Sigmoid colon (tissue), 7 donors: ENCODE data around the gene SLC4A7. TPM values are rescaled to one million over a fixed set of nuclear protein-coding genes. Genes with fewer than 3 reads are reported as not detected.
A peak's percentile ranks its signal among the peaks of the same experiment; 100 is the strongest.

Experiments
- DNase-seq: peaks from one replicate; pipeline ENCODE4 v3.0.0-alpha.2; 2019
- H3K27ac ChIP-seq, 4 donors: fragments of 200-600 bp; sonication (generic); one replicate each; pipeline ENCODE4 v1.5.1; 2016 to 2019; ENCODE audit warnings: mild to moderate bottlenecking in 1 of 4
- H3K27me3 ChIP-seq, 3 donors: fragments of 200-600 bp; sonication (generic); one replicate each; pipeline ENCODE4 v1.5.1; 2019; ENCODE audit warnings: mild to moderate bottlenecking in 1 of 3
- H3K36me3 ChIP-seq, 4 donors: fragments of 200-600 bp; sonication (generic); one replicate each; pipeline ENCODE4 v1.5.1; 2016 to 2019
- H3K4me1 ChIP-seq, 4 donors: fragments of 200-600 bp; sonication (generic); one replicate each; pipeline ENCODE4 v1.5.1; 2017 to 2019
- H3K4me3 ChIP-seq, 4 donors: fragments of 200-600 bp; sonication (generic); one replicate each; pipeline ENCODE4 v1.5.1; 2017 to 2019; ENCODE audit warnings: mild to moderate bottlenecking in 2 of 4, moderate library complexity in 1 of 4
- H3K9me3 ChIP-seq, 4 donors: fragments of 200-600 bp in 3 of 4; sonication (generic) in 3 of 4; one replicate each; pipeline versions ENCODE4 v1.5.1 to v1.6.1; 2013 to 2019
- CTCF ChIP-seq, 4 experiments: fragments of 450-650 bp in 3 of 4; fragments of 200-600 bp in 1 of 4; IDR thresholded peaks; one replicate each; pipeline ENCODE4 v1.5.1; 2016 to 2019; ENCODE audit warnings: antibody characterized with exemption in 4 of 4, mild to moderate bottlenecking in 3 of 4, moderate library complexity in 2 of 4
- EP300 ChIP-seq, 4 donors: sonication (generic); formaldehyde crosslinking; IDR thresholded peaks; one replicate each; pipeline ENCODE4 v1.6.1; 2017; ENCODE audit warnings: antibody characterized with exemption in 4 of 4
- POLR2A ChIP-seq, 2 donors: fragments of 450-650 bp; IDR thresholded peaks; one replicate each; pipeline ENCODE4 v1.6.1; 2016; ENCODE audit warnings: antibody characterized with exemption in 2 of 2, mild to moderate bottlenecking in 2 of 2, moderate library complexity in 2 of 2
- POLR2AphosphoS5 ChIP-seq, 4 donors: sonication (generic); formaldehyde crosslinking; IDR thresholded peaks; one replicate each; pipeline ENCODE4 v1.6.1; 2017; ENCODE audit warnings: antibody characterized with exemption in 4 of 4
- WGBS, 2 donors: extraction: QIAGEN DNeasy Blood & Tissue Kit; methylation state at CpG; one replicate each; pipeline ENCODE4 v1.1.7; 2013; 5-methylcytosine and 5-hydroxymethylcytosine counted together
- intact Hi-C: fragments of 100-400 bp; cut with DNase I; formaldehyde crosslinking; loops from one replicate; pipeline ENCODE4 v1.15.1; 2023
- polyA plus RNA-seq, 3 donors: library from polyadenylated mRNA; stranded (reverse); fragments of 200-250 nt; gene quantifications; one replicate each; pipeline ENCODE4 v1.2.3, GENCODE V29; 2013
- total RNA-seq, 4 donors: library from RNA; depleted of rRNA; stranded (reverse); fragments of >200 nt; gene quantifications; one replicate each; pipeline ENCODE4 v1.1.0, GENCODE V29; 2016
- donor health status: healthy with polysubstance abuse.
- donor health status: Bipolar disorder and iron deficiency.
- donor health status: healthy.

SLC4A7 gene
- total and polyA plus RNA-seq, 7 donors, result 1.6 to 91.0 (median 63.8) TPM

GRCh38 chr3:27508424-27508823, 24.2 kb upstream of the SLC4A7 start:
- Histone ChIP-seq H3K27me3 (no peaks in the 10 kb centered on the region), H3K4me1 (peaks cover 0 to 11% (median 5%) of the 10 kb centered on the region in 4 donors), H3K27ac (no peak overlapping the region), H3K9me3 (no peaks in the 10 kb centered on the region), H3K36me3 (no peaks in the 10 kb centered on the region), H3K4me3 (no peak overlapping the region)
- WGBS, 2 donors, result 96% methylated on average over 2 of the region's 2 CpGs
- TF ChIP-seq EP300 (IDR thresholded peaks at IDR 0.05) (no peak), CTCF (IDR thresholded peaks at IDR 0.05) (no peak), POLR2A (IDR thresholded peaks at IDR 0.05) (no peak), POLR2AphosphoS5 (IDR thresholded peaks at IDR 0.05) (no peak)
- DNase-seq, result no peak
- intact Hi-C loops, result no loop called here

- H3K27ac ChIP-seq, result no peak overlapping the region
- no peaks in the 10 kb centered on the region for H3K9me3 ChIP-seq
- no peak for DNase-seq
- intact Hi-C loops, result no loop called here
- no peak overlapping the region for H3K4me3 ChIP-seq
- H3K27me3 ChIP-seq, result no peaks in the 10 kb centered on the region
- H3K4me1 ChIP-seq, result peaks cover 0 to 11% (median 6%) of the 10 kb centered on the region in 4 donors
- WGBS, 2 donors, result 49 to 66% methylated on average over 2 of the region's 2 CpGs
- TF ChIP-seq CTCF (IDR thresholded peaks at IDR 0.05) (no peak), EP300 (IDR thresholded peaks at IDR 0.05) (no peak), POLR2AphosphoS5 (IDR thresholded peaks at IDR 0.05) (no peak), POLR2A (IDR thresholded peaks at IDR 0.05) (no peak)
- H3K36me3 ChIP-seq, result no peaks in the 10 kb centered on the region
These were observed 23.5 kb upstream of the SLC4A7 start for GRCh38 chr3:27507515-27508266.

- Histone ChIP-seq H3K4me3 (no peak overlapping the region), H3K27me3 (no peaks in the 10 kb centered on the region), H3K36me3 (no peaks in the 10 kb centered on the region), H3K27ac (no peak overlapping the region), H3K9me3 (no peaks in the 10 kb centered on the region), H3K4me1 (peaks cover 0 to 11% (median 6%) of the 10 kb centered on the region in 4 donors)
- intact Hi-C loops, result no loop called here
- WGBS, 2 donors, result 25 to 71% methylated on average over 1 of the region's 1 CpG
- no peak for DNase-seq
- TF ChIP-seq POLR2A (IDR thresholded peaks at IDR 0.05) (no peak), CTCF (IDR thresholded peaks at IDR 0.05) (no peak), EP300 (IDR thresholded peaks at IDR 0.05) (no peak), POLR2AphosphoS5 (IDR thresholded peaks at IDR 0.05) (no peak)
These were observed 22.9 kb upstream of the SLC4A7 start for GRCh38 chr3:27507111-27507510.

GRCh38 chr3:27504749-27505148, 20.6 kb upstream of the SLC4A7 start:
- DNase-seq, result no peak
- no peaks in the 10 kb centered on the region for H3K27me3 ChIP-seq
- H3K27ac ChIP-seq, result peak overlapping the region in 1 of 4 donors; percentile 68
- no peaks in the 10 kb centered on the region for H3K9me3 ChIP-seq
- no peak overlapping the region for H3K4me3 ChIP-seq
- WGBS, 2 donors, result 86 to 89% methylated on average over 1 of the region's 1 CpG
- peaks cover 0 to 11% (median 6%) of the 10 kb centered on the region in 4 donors for H3K4me1 ChIP-seq
- H3K36me3 ChIP-seq, result no peaks in the 10 kb centered on the region
- no peak for TF ChIP-seq EP300 (IDR thresholded peaks at IDR 0.05)
- intact Hi-C loops, result no loop called here

GRCh38 chr3:27503526-27503925, 19.3 kb upstream of the SLC4A7 start:
- 83% methylated on average over 5 of the region's 5 CpGs for WGBS, 2 donors
- intact Hi-C loops, result no loop called here
- Histone ChIP-seq H3K9me3 (no peaks in the 10 kb centered on the region), H3K4me1 (peaks cover 0 to 11% (median 6%) of the 10 kb centered on the region in 4 donors), H3K27me3 (no peaks in the 10 kb centered on the region), H3K4me3 (no peak overlapping the region), H3K36me3 (no peaks in the 10 kb centered on the region), H3K27ac (peak overlapping the region in 3 of 4 donors; percentile 14 to 68 (median 32))
- no peak for TF ChIP-seq CTCF (IDR thresholded peaks at IDR 0.05)
- TF ChIP-seq POLR2AphosphoS5 (IDR thresholded peaks at IDR 0.05), result peak; percentile 28 to 78 (median 43)
- peak in 2 of 4 donors; percentile 11 to 71 for TF ChIP-seq EP300 (IDR thresholded peaks at IDR 0.05)
- TF ChIP-seq POLR2A (IDR thresholded peaks at IDR 0.05), result no peak
- no peak for DNase-seq
